Fibroblast of lung (primary cell): Measurements from ENCODE around the gene HNRNPA2B1.

Experiments
- CTCF ChIP-seq, 2 donors: IDR thresholded peaks in 1 of 2; conservative IDR thresholded peaks in 1 of 2; 1 replicate in 1 of 2; 2 replicates in 1 of 2; pipeline ENCODE4 v1.5.1; 2011 to 2012; ENCODE audit warnings: low read length in 2 of 2, control low read depth in 1 of 2, inconsistent platforms in 1 of 2, low read depth in 1 of 2, mild to moderate bottlenecking in 1 of 2
- EZH2 ChIP-seq: IDR thresholded peaks from 2 replicates; pipeline ENCODE4 v1.5.1; 2012; ENCODE audit warnings: low read length, control low read depth, mild to moderate bottlenecking; ENCODE audit errors: missing control alignments

GRCh38 chr7:26213807-26214515 is 13.4 kb upstream of the HNRNPA2B1 start:
- TF ChIP-seq CTCF (conservative IDR thresholded peaks at IDR 0.05 in 1 of 2, IDR thresholded peaks at IDR 0.05 in 1 of 2; ENCODE audit: low read depth in 1 of 2, low read length in 2 of 2) (no peak), EZH2 (no peak)
